Osteocyte (in vitro differentiated cells): Measurements from ENCODE around the gene EFNA1. TPM values are rescaled to one million over a fixed set of nuclear protein-coding genes. Genes with fewer than 3 reads are reported as not detected.

Experiments used
- DNase-seq: peaks from one replicate; pipeline ENCODE4 v3.0.0; 2021; ENCODE audit warnings: mixed read lengths; ENCODE audit not compliant: unreplicated experiment; ENCODE audit errors: extremely low spot score
- H3K27ac Mint-ChIP-seq: one replicate; pipeline ENCODE4 v1.8.0; 2021; ENCODE audit warnings: mild to moderate bottlenecking, mixed read lengths; ENCODE audit not compliant: unreplicated experiment
- H3K27me3 Mint-ChIP-seq: one replicate; pipeline ENCODE4 v1.8.0; 2021; ENCODE audit warnings: mixed read lengths; ENCODE audit not compliant: unreplicated experiment
- H3K36me3 Mint-ChIP-seq: one replicate; pipeline ENCODE4 v1.8.0; 2021; ENCODE audit warnings: mixed read lengths; ENCODE audit not compliant: unreplicated experiment
- H3K4me1 Mint-ChIP-seq: one replicate; pipeline ENCODE4 v1.8.0; 2021; ENCODE audit warnings: mixed read lengths; ENCODE audit not compliant: unreplicated experiment
- H3K4me3 Mint-ChIP-seq: one replicate; pipeline ENCODE4 v1.8.0; 2021; ENCODE audit warnings: mild to moderate bottlenecking, moderate library complexity, mixed read lengths; ENCODE audit not compliant: unreplicated experiment
- H3K9me3 Mint-ChIP-seq: one replicate; pipeline ENCODE4 v1.8.0; 2021; ENCODE audit warnings: mixed read lengths; ENCODE audit not compliant: unreplicated experiment
- CTCF ChIP-seq: fragments of 200-600 bp; sonication (generic); IDR thresholded peaks from 2 replicates; pipeline ENCODE4 v1.5.0; 2021; ENCODE audit warnings: antibody characterized with exemption, mild to moderate bottlenecking, moderate library complexity
- total RNA-seq: library from RNA; stranded (reverse); gene quantifications from 2 replicates; pipeline ENCODE4 v1.2.1, GENCODE V29; 2021

Gene EFNA1
- total RNA-seq, 1 donor from 2014 or later: 31.3 TPM

GRCh38 chr1:155173478-155174323 lies 46.0 kb downstream of the EFNA1 start, which contains the start of gene TRIM46:
TRIM46 (plus strand) TSS chr1:155173849; CDS start chr1:155173967, 118 bp downstream.
- Mint-ChIP-seq H3K4me3 (peak within 1 kb of the TSS; percentile 97), H3K36me3 (peaks cover 17% of the 10 kb centered on the region), H3K27me3 (no peaks in the 10 kb centered on the region), H3K9me3 (no peaks in the 10 kb centered on the region), H3K27ac (peak within 1 kb of the TSS; percentile 97), H3K4me1 (peaks cover 34% of the 10 kb centered on the region)
- peak; percentile 27 for TF ChIP-seq CTCF
- DNase-seq: peak; percentile 86

DNA sequence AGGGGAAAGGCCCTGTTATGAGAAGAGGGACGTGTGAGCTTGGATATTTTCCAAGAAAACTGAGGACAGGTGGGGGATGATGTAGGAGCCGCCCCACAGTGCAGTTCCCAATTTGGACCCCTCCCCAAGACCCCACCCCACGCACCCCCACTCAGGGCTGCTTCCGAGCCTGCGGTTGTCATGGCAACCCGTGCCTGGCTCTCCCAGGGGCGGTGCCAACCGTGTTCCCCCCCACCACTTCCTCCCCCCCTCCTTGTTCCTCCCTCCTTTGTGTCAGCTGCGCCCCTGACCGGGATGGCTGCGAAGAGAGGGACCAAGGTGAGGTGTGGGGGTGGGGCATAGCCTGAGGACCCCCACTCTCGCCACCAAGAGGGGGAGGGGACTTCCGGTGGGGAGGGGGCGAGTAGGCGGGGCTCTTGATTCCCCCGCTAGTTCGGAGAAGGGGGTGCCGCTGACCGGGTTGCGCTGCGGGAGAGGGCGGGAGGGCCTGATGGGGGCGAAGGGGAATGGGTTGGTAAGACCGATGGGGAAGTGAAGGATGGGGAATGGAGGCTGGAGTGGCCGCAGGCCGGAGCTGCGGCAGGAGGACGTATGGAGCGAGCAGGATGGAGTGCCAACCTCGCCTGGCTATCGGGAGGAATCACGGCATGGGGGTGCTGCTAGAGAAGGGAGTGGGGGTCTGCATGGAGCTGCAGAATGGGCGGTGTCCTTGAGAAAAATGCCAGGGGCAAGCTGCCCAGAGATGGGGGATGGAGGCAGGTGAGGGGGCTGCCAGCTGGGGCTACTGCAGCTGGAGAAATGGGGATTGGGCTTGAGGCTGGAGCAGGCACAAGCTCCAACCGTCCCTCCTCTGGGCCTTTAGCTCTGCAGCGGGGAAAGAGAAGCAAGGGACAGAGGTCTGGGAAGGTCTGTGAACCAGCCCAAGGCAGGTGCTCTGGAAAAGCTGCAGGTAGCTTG lies 46.9 kb downstream of the EFNA1 start:
- H3K9me3 Mint-ChIP-seq: no peaks in the 10 kb centered on the region
- no peak for TF ChIP-seq CTCF
- H3K36me3 Mint-ChIP-seq: peaks cover 18% of the 10 kb centered on the region
- no peaks in the 10 kb centered on the region for H3K27me3 Mint-ChIP-seq
- peak overlapping the region; percentile 97 for H3K27ac Mint-ChIP-seq
- peak overlapping the region; percentile 97 for H3K4me3 Mint-ChIP-seq
- H3K4me1 Mint-ChIP-seq: peaks cover 34% of the 10 kb centered on the region
- DNase-seq: peak; percentile 84

GRCh38 chr1:155175281-155175926 lies 47.7 kb downstream of the EFNA1 start:
- Mint-ChIP-seq H3K4me1 (peaks cover 34% of the 10 kb centered on the region), H3K27ac (peak overlapping the region; percentile 81), H3K9me3 (no peaks in the 10 kb centered on the region), H3K36me3 (peaks cover 16% of the 10 kb centered on the region), H3K27me3 (no peaks in the 10 kb centered on the region), H3K4me3 (peak overlapping the region; percentile 97)
- TF ChIP-seq CTCF: no peak
- no peak for DNase-seq

- Mint-ChIP-seq H3K9me3 (no peaks in the 10 kb centered on the region), H3K27me3 (no peaks in the 10 kb centered on the region), H3K27ac (no peak overlapping the region), H3K4me1 (peaks cover 34% of the 10 kb centered on the region), H3K4me3 (no peak overlapping the region), H3K36me3 (peaks cover 15% of the 10 kb centered on the region)
- TF ChIP-seq CTCF: no peak
- DNase-seq: no peak
These were observed 48.3 kb downstream of the EFNA1 start for GRCh38 chr1:155175927-155176371.
